ENCODE results near the gene RFT1.

DNA sequence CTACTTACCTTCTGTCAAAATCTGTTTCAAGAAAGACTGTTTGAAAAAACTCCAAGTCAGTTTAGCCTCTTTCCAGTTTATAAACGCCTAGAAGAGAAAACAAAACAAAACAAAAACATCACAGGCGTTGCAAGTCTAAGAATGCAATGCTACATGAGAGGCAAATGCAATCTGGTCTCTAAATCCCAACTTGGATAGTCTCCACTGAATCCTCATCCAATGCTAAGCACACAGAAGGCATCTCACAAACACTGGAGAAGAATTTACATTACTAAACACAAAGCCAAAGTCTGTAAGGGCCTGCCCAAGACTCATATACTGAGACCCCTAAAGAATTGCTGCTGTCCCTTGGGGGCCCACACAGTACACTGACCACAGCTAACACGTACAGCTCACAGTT is 18.4 kb downstream of the RFT1 start:
- no peak for TF ChIP-seq POLR2A (IDR thresholded peaks at IDR 0.05)
- TF ChIP-seq EP300 (IDR thresholded peaks at IDR 0.05), result no peak
- TF ChIP-seq, protein P1, sequence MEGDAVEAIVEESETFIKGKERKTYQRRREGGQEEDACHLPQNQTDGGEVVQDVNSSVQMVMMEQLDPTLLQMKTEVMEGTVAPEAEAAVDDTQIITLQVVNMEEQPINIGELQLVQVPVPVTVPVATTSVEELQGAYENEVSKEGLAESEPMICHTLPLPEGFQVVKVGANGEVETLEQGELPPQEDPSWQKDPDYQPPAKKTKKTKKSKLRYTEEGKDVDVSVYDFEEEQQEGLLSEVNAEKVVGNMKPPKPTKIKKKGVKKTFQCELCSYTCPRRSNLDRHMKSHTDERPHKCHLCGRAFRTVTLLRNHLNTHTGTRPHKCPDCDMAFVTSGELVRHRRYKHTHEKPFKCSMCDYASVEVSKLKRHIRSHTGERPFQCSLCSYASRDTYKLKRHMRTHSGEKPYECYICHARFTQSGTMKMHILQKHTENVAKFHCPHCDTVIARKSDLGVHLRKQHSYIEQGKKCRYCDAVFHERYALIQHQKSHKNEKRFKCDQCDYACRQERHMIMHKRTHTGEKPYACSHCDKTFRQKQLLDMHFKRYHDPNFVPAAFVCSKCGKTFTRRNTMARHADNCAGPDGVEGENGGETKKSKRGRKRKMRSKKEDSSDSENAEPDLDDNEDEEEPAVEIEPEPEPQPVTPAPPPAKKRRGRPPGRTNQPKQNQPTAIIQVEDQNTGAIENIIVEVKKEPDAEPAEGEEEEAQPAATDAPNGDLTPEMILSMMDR (IDR thresholded peaks at IDR 0.05), result no peak

Data from ovary (tissue), 3 donors.